HG03280 (cell line): ENCODE data around the gene FADS6.
"Not testable (repeated sequence)": the region's sequence is repeated elsewhere in the genome, so short reads cannot be mapped to it uniquely, and the experiment has no call there.

ENCODE experiments used
- ATAC-seq: cut with Tn5 transposase; IDR thresholded peaks from one replicate; pipeline ENCODE4 v1.9.1; 2021; ENCODE audit warnings: mild to moderate bottlenecking, moderate library complexity; ENCODE audit not compliant: unreplicated experiment

FADS6 gene

DNA sequence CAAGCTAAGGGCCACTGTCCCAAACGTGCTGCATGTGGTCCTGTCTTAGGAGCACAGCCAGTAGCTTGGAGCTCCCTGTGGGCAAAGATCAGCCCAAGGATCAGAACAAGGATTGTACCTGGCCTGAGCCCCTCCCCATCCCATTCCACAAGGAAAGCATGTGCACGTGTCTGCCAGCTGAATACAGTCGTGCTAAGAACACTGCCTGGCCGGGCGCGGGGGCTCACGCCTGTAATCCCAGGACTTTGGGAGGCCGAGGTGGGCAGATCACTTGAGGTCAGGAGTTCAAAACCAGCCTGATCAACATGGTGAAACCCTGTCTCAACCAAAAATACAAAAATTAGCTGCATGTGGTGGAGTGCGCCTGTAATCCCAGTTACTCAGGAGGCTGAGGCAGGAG is 23.4 kb downstream of the FADS6 start:
- not testable (repeated sequence) for ATAC-seq

GRCh38 chr17:74868908-74869255 is 24.6 kb downstream of the FADS6 start:
- no peak for ATAC-seq

DNA sequence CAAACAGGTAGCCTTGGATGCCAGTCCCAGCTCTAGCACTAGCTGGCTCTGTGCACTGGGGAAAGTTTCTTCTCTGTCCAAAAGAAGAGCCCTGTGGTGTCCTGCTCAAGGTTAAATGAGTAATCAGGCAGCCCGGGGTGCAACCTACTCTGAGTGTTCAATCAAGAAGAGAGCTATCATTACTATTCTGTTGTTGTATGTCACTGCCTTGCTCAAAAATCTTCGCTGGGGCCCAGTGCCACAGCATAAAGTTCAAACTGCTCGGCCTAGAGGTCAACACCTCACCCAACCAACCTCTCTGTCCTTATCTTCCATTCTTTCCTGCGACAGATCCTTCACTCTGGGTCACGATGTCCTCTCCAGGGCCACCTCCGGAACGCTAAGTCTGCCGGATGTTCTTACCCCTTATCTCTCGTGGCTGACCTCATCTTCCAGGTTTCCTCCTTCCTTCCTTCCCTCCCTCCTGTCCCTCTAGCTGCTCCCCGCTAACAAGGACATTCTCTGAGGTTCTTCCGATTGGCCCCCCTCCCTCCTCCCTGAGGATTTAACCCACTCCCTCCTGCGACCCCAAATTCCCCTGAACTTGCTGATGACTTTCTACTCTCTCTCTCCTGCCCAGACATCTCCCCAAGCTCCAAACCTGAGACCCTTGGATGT is 25.1 kb downstream of the FADS6 start:
- no peak for ATAC-seq

- no peak for ATAC-seq
Measured at GRCh38 chr17:74866198-74866835, 27.1 kb downstream of the FADS6 start.

GRCh38 chr17:74865504-74866197 is 27.8 kb downstream of the FADS6 start:
- no peak for ATAC-seq

DNA sequence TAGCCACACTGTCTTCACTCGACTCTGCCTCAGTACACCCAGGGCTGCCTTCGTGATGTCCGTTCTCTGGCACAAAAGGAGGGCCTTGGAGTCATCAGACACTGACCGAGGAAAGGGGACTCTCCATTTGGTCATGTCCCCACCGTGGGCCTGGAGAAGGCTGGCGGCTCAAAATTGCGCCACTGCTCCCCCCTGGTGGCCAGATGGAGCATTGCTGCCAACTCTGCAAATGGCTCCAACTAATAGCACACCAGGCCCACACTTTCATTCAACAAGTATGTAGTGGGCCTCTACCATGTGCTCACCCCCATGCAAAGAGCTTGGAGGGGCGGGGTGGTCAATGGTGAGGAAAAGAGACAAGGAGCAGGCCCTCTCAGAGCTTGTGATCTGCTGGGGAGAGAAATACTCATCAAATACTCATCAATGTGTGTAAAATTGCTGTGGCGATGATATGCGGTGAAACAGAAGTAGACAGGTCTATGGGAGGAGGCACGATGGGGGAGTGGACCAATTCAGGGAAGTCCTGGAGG is 28.5 kb downstream of the FADS6 start:
- ATAC-seq: no peak

DNA sequence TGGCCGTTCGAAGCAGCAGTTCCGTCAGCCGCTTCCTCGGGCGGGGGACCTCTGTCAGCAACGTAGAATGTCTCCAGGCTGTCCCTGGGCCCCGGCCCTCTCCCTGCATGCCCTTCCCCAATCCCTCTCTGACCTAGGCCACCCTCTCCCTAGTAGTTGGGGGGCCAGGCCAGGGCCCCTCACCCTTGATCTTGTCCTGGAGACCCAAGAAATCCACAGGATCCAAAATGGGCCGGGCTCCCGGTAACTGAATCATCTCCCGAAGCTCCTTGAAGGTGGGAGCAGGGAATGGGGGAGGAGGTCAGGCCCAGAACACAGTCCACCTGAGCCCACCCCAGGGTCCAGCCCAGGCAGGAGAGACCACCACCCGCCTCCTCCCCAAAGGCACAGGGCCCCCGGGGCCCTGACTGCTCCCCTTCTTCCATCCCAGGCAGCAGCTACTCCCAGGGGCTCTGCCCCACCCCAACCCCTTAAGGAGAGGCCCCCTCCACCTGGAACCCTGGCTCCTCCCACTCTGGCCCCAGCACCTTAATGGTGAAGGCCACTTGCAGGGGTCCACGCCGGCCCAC is 29.1 kb downstream of the FADS6 start:
- no peak for ATAC-seq

DNA sequence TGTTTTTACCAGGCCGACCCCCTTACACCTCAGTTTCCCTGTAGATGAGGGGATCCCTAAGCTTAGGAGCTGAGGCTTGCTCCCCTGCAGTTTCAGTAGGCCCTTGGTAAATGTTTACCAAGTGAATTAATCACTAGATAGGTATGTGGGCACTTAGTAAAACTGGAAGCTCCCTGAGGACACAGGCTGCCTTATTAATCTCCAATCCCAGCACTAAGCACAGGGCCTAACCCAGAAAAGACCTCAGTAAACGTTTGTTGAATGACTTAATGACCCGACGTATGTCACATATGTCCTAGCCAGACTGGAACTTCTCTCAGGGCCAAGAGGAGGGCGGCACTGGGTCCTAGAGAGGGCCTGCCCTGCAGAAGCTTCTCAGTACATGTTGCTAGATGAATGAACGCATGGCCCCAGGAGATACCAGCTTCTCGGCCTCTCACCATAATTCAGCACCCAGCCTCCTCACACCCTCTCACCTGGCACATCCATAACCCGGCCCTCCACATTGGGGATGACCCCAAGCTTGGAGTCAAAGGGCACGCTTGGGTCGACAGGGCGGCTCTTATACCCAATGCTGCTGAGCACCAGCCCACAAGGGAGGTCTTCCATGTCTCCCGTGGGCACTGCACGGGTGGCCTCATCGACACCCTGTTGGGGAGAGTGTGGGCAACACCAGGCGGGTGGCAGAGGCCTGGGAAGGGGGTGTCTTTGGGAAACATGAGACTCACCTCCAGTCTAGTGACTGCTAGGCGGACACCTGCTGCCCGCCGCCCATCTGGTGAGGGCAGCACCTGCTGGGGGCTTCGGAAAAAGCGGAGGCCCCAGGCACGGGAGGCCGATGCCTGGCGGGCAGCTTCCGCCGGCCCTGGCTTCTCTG is 29.8 kb downstream of the FADS6 start:
- no peak for ATAC-seq

DNA sequence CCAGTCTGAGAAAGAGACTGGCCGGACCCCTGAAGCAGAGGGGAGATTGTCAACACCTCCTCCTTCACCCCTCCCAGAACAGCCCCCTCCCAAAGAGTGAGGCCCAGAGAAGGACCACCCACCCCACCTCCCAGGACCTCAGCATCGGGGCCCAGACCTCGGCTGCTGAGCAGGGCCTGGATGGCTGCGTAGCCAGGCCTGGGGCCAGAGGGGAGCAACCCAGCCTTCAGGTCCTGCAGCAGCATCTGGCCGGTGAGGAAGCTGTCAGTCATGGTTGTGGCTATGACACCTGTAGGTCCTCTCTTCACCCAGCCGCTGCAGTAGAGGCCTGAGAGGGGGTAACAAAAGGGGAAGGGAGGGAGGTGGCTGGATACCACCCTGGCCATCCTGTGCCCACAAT is 30.5 kb downstream of the FADS6 start:
- no peak for ATAC-seq

DNA sequence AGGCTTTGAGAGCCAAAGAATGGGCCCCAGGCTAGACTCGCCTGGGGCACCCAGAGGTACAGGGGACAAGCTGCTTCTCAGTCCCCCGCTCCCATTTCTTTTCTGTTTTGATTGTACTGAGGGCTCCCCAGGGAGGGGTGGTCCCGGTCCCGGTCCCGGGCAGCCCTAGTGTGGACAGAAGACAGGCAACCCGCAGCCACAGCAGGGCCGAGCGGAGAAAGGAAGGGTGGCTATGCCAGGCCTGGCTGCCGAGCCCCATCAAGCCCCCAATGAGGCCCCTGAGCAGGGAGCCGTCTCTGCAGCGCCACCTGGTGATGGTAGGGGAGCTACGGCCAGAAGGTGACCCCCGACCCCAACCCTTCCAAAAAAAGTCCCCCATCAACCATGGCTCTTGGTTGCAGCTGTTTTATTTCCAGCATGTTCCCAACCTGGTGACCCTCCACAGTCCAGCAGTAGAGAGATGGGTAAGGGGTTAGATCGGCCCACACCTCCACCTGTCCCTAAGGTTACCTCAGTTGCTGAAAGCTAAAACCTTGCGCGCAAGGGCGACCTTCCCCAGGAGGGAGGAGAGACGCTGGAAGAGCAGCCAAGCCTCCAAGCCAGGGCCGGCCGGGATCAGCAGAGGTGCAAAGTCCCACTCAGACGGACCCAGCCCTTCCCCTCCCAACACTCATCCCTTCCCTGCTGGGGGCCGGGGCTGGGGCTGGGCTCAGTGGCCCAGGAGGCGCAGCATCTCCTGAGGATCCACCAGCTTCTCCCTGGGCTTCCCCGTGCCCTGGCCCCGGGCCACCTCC is 31.1 kb downstream of the FADS6 start:
- ATAC-seq: no peak

- no peak for ATAC-seq
Measured at GRCh38 chr17:74861662-74862107, 31.7 kb downstream of the FADS6 start.

- no peak for ATAC-seq
Measured at GRCh38 chr17:74860872-74861661, 32.4 kb downstream of the FADS6 start.

DNA sequence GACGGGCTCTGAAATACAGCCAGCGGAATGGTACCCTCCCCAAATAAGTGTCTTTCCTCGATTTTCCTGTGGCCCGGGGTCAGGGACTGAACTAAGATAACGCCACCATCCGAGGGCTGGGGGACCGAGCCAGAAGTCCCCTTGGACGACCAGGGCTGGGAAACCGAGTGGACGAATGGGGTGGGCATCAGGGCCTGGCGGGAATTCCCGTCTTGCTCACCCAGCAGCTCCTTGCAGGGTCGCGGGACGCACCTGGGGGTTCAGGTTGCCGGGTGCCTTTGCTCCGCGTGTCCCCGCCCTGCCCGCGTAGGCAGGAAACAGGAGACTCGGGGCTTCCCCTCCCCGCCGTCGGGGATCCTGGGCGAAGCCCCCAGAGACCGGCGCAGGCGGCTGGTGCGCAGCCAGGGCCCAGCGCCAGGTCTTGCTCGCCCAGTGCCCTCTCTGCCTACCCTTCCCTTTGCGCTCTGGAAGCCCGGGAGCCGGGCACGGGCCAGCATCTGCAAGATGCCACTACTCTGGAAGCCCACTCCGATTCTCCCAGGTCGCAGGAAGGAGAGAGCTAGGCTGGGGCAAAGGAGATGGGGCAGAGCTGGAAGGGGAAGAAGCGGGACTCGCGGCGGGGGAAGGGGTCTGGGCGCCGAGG is 33.1 kb downstream of the FADS6 start:
- ATAC-seq: no peak

DNA sequence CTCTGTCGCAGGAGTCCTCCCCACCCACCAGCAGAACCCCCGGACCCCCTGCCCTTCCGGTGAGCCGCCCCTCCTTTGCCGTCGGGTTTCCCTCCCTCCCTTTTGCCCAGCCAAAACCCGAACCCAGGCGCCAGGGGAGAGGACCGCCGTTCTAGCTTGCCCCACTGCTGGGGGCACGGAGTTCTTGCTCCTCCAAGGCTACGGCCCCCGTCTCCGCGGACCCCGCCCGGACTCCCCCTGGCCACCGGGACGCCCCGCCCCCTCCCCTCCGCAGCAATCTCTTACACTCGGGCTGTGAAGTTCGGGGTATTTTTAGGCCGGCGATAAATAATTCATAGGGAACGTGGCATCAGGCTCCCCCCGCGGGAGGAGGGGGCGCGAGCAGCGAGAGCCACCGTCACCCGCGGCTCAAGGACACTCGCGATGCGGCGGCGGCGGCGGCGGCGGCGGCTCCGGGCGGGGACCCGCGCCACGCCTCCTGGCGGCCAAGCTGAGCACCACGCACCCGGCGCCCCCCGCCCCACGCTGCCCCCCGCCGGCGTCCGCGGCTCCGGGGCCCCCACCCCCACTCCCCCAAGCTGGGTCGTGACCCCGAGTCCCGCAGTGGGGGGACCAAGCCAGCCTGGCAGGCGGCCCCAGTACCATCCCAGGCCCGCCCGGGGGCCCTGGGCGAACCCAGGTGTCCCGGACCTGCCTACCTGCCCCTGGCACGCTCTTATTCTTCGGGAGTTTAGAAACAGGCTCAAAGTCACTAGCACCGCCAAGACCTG is 33.8 kb downstream of the FADS6 start, which contains the start of gene GRIN2C:
Gene GRIN2C (minus strand): TSS at position 427 of the 770 bp plus-strand sequence. CDS start 4,793 bp downstream, outside the sequence.
- no peak for ATAC-seq

DNA sequence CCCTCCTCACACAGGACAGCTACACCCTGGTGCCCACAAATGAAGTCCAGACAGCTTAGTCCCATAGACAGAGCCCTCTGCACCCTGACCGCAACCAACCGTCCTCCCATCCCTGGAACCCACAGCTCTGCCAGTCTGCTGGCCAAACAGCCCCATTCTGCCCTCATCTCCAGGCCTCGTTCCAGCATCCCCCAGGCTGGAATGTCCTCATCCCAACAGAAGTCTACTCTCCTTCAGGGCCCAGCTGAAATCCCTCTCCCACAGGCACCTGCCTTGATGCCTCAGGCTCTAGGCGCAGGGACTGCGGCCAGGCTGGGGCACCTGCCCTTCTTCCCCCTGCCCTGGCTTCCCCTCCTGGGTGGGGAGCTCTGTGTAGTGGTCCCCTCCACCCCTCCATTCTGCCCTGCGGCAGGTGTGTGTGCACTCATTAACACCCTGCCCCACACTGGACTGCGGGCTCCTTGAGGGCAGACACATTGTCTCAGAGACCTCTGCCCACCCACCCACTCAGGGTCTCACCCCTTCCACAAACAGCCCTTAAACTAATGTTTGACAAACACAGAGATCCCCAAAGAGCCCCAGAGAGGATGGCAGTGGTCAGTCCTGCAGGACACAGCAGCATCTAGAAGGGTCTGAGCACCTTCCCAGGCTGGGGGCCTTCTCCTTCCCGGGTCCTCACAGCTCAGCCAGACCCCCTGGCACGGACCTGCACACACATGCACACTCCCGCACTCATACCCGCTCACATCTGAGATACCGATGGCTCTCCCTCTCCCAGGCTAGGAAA is 34.6 kb downstream of the FADS6 start:
- ATAC-seq: no peak

- ATAC-seq: no peak
Measured at GRCh38 chr17:74857191-74857590, 36.2 kb downstream of the FADS6 start.

DNA sequence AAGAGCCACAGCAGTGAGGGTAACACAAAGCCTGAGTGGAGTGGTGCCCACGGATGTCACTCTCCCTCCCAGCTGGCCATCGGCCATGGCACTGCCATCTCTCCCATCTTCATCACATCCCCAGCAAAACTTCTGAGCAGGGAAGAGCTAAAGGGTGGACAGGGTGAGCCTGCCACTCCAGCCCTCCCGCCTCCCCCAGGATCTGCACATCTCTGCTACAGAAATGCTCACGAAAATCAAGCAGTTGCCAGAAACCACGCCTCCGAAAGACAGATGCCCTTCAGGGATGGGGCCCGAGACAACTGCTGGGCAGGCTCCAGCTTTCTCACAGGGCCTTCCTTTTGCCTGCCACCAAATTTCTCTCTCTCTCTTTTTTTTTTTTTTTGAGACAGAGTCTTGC is 37.3 kb downstream of the FADS6 start:
- ATAC-seq: no peak
